Endothelial cell of umbilical vein (primary cell): ENCODE data around the gene LRRC23. TPM values are rescaled to one million over a fixed set of nuclear protein-coding genes. Genes with fewer than 3 reads are reported as not detected.

Experiments
- BruUV-seq: library from RNA; stranded (reverse); fragments of 400-500 nt; replicated peaks from 2 replicates; lab custom pipeline; 2021; lab: Mats Ljungman, UMichigan
- CTCF ChIA-PET: fragments of 300-600, 350-600 bp; sonication (Branson Sonifier 250); formaldehyde crosslinking; loops from one replicate; lab custom pipeline; 2021; ENCODE audit warnings: antibody characterized with exemption, inconsistent platforms; lab: Charles Lee
- POLR2A ChIA-PET: fragments of 300-600, 350-600 bp; sonication (Branson Sonifier 250); formaldehyde crosslinking; loops from one replicate; lab custom pipeline; 2021; ENCODE audit warnings: antibody characterized with exemption, inconsistent platforms; lab: Charles Lee
- DNase-seq: peaks from one replicate; pipeline ENCODE4 v3.0.0-alpha.2; 2011; ENCODE audit warnings: low read depth, low spot score
- FAIRE-seq: peaks from 2 replicates; lab custom pipeline; 2011; peaks lifted over from hg19 to GRCh38; lab: Jason Lieb, UNC
- H2AFZ ChIP-seq: 2 replicates; pipeline ENCODE4 v1.6.0; 2012; ENCODE audit warnings: low read depth, low read length, control low read depth, inconsistent platforms
- H3K27ac ChIP-seq: 2 replicates; pipeline ENCODE4 v1.5.1; 2011; ENCODE audit warnings: low read depth, mild to moderate bottlenecking, control low read depth, low read length, moderate library complexity; ENCODE audit not compliant: insufficient read depth
- H3K27me3 ChIP-seq, 2 experiments: 2 replicates each; pipeline versions ENCODE4 v1.6.0 to v1.6.1; 2011; ENCODE audit warnings: low read length in 2 of 2, mixed read lengths in 1 of 2; ENCODE audit not compliant: control insufficient read depth in 2 of 2, insufficient read depth in 2 of 2
- H3K36me3 ChIP-seq, 2 experiments: 2 replicates in 1 of 2; 3 replicates in 1 of 2; pipeline ENCODE4 v1.5.1; 2011; ENCODE audit warnings: low read length in 2 of 2, mild to moderate bottlenecking in 1 of 2, moderate library complexity in 1 of 2; ENCODE audit not compliant: control insufficient read depth in 2 of 2, insufficient read depth in 2 of 2; ENCODE audit errors: extremely low read depth in 1 of 2
- H3K4me1 ChIP-seq: 3 replicates; pipeline ENCODE4 v1.5.1; 2011; ENCODE audit warnings: mild to moderate bottlenecking, low read length; ENCODE audit not compliant: control insufficient read depth, insufficient read depth; ENCODE audit errors: extremely low read depth
- H3K4me2 ChIP-seq: 2 replicates; pipeline ENCODE4 v1.6.1; 2011; ENCODE audit warnings: low read length, control low read depth, mixed read lengths; ENCODE audit not compliant: insufficient read depth
- H3K4me3 ChIP-seq, 3 experiments: fragments of 200-600 bp in 1 of 3; sonication (generic), shearing (Covaris generic) in 1 of 3; replicated peaks in 1 of 3; 2 replicates each; pipeline ENCODE4 v1.5.1; 2011 to 2016; ENCODE audit warnings: control low read depth in 3 of 3, low read length in 3 of 3, mild to moderate bottlenecking in 2 of 3, inconsistent platforms in 1 of 3, low read depth in 1 of 3, moderate library complexity in 1 of 3; ENCODE audit not compliant: insufficient read depth in 1 of 3
- H3K79me2 ChIP-seq: 2 replicates; pipeline ENCODE4 v1.6.0; 2012; ENCODE audit warnings: low read length, inconsistent platforms; ENCODE audit not compliant: control insufficient read depth, insufficient read depth
- H3K9ac ChIP-seq: replicated peaks from 2 replicates; pipeline ENCODE3; 2011; ENCODE audit warnings: low read length, control low read depth; ENCODE audit not compliant: insufficient read depth; ENCODE audit errors: extremely low read depth
- H3K9me1 ChIP-seq: replicated peaks from 3 replicates; pipeline ENCODE4 v1.6.0; 2011; ENCODE audit warnings: mild to moderate bottlenecking, low read length; ENCODE audit not compliant: control insufficient read depth, insufficient read depth; ENCODE audit errors: extremely low read depth
- H3K9me3 ChIP-seq: replicated peaks from 2 replicates; pipeline ENCODE4 v1.5.1; 2012; ENCODE audit warnings: low read length, inconsistent platforms; ENCODE audit not compliant: control insufficient read depth, insufficient read depth
- H4K20me1 ChIP-seq: replicated peaks from 2 replicates; pipeline ENCODE3; 2011; ENCODE audit warnings: mild to moderate bottlenecking, low read length; ENCODE audit not compliant: control insufficient read depth, insufficient read depth; ENCODE audit errors: extremely low read depth
- CTCF ChIP-seq, 2 donors: IDR thresholded peaks; 1 replicate in 1 of 2; 2 replicates in 1 of 2; pipeline ENCODE4 v1.5.1; 2011; ENCODE audit warnings: low read length in 2 of 2, mild to moderate bottlenecking in 2 of 2, moderate library complexity in 2 of 2, control low read depth in 1 of 2, inconsistent platforms in 1 of 2, low read depth in 1 of 2; ENCODE audit not compliant: insufficient read depth in 1 of 2; ENCODE audit errors: extremely low read depth in 1 of 2
- EZH2 ChIP-seq: IDR thresholded peaks from 2 replicates; pipeline ENCODE4 v1.6.1; 2012; ENCODE audit warnings: borderline replicate concordance, low read depth, mild to moderate bottlenecking, moderate library complexity, low read length, inconsistent platforms; ENCODE audit not compliant: severe bottlenecking
- FOS ChIP-seq: IDR thresholded peaks from 2 replicates; pipeline ENCODE4 v1.6.1; 2011; ENCODE audit warnings: mild to moderate bottlenecking, low read length, moderate library complexity, borderline replicate concordance; ENCODE audit not compliant: insufficient read depth
- GATA2 ChIP-seq: IDR thresholded peaks from 2 replicates; pipeline ENCODE4 v1.7.0; 2011; ENCODE audit warnings: low read depth, mild to moderate bottlenecking, moderate library complexity, mixed read lengths, low read length; ENCODE audit not compliant: insufficient read length, insufficient read depth
- JUN ChIP-seq: IDR thresholded peaks from 2 replicates; pipeline ENCODE4 v1.6.1; 2011; ENCODE audit warnings: borderline replicate concordance, low read depth; ENCODE audit not compliant: insufficient read length, insufficient read depth
- MAX ChIP-seq: IDR thresholded peaks from 2 replicates; pipeline ENCODE4 v1.6.1; 2011; ENCODE audit not compliant: insufficient read depth, insufficient read length
- MYC ChIP-seq: IDR thresholded peaks from one replicate; pipeline ENCODE4 v1.6.1; 2011; ENCODE audit warnings: mild to moderate bottlenecking, low read depth, low read length
- POLR2A ChIP-seq: IDR thresholded peaks from 2 replicates; pipeline ENCODE4 v1.6.1; 2012; ENCODE audit warnings: low read depth, mild to moderate bottlenecking, control low read depth, low read length
- POLR2AphosphoS5 ChIP-seq: IDR thresholded peaks from 2 replicates; pipeline ENCODE4 v1.6.1; 2012; ENCODE audit warnings: low read depth, mild to moderate bottlenecking, control low read depth, low read length, moderate library complexity; ENCODE audit not compliant: insufficient read depth
- dilution Hi-C: fragments of 300-500 bp; cut with MboI; formaldehyde crosslinking; loops from one replicate; pipeline ENCODE4 v1.15.0; 2019; ENCODE audit warnings: low sequenced_read_pairs; ENCODE audit not compliant: extremely low pct_ligation_motif_present
- intact Hi-C: fragments of 100-400 bp; cut with micrococcal nuclease; formaldehyde crosslinking; loops from one replicate; pipeline ENCODE4 v1.10.0; 2022
- polyA plus RNA-seq, 4 experiments: library from polyadenylated mRNA; depleted of rRNA in 3 of 4; stranded (reverse) in 3 of 4; unstranded in 1 of 4; fragments of >200 nt; gene quantifications; 2 replicates each; pipeline versions ENCODE4 v1.2.1 to v1.2.3, GENCODE V29; 2011 to 2012; ENCODE audit warnings: missing spikeins in 1 of 4
- total RNA-seq: library from RNA; stranded (reverse); gene quantifications from 2 replicates; pipeline ENCODE4 v1.2.3, GENCODE V29; 2021

Gene LRRC23
- total and polyA plus RNA-seq, 2 donors (not counting 3 experiments of a cell fraction or from before 2014, with no cell fraction given) = 3.1 to 3.5 TPM

DNA sequence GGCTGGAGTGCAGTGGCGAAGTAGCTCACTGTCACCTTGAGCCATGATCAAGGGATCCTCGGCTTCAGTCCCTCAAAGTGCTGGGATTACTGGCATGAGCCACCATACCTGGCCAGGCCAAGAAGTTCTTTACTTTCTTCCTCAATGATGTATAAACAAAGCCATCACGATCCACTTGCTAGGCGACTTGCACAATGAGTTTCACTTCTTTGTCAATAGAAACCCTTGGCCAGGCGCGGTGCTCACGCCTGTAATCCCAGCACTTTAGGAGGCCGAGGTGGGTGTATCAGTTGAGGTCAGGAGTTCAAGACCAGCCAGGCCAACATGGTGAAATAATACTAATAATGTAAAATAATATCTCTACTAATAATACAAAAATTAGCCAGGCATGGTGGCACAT lies 17.2 kb upstream of the LRRC23 start:
- dilution Hi-C loops (no loop called here), intact Hi-C loops (no loop called here)
- Histone ChIP-seq H2AFZ (no peak overlapping the region), H3K36me3 (peaks cover 3 to 11% of the 10 kb centered on the region in 2 experiments), H3K4me3 (no peak overlapping the region), H3K79me2 (no peaks in the 10 kb centered on the region), H3K9ac (no peak overlapping the region), H3K9me1 (no peaks in the 10 kb centered on the region), H3K27ac (no peak overlapping the region), H3K4me1 (peaks cover 10% of the 10 kb centered on the region), H3K4me2 (no peak overlapping the region), H3K27me3 (no peaks in the 10 kb centered on the region), H4K20me1 (no peaks in the 10 kb centered on the region), H3K9me3 (no peaks in the 10 kb centered on the region)
- ChIA-PET POLR2A (no interaction called here), CTCF (interaction anchor here (0.6 kb wide), 1 partner anchor 14 kb away, joined by 3 read pairs; the partner anchor contains the start of gene SPSB2)
- no TSS peak for BruUV-seq
- TF ChIP-seq MAX (no peak), CTCF (IDR thresholded peaks at IDR 0.05; ENCODE audit: extremely low read depth in 1 of 2, insufficient read depth in 1 of 2, low read depth in 1 of 2, low read length in 2 of 2) (no peak), POLR2A (no peak), FOS (no peak), POLR2AphosphoS5 (no peak), MYC (no peak), JUN (no peak), GATA2 (no peak), EZH2 (no peak)
- no peak for DNase-seq
- no peak for FAIRE-seq
